Uterus (tissue), 4 donors: Measurements from ENCODE around the gene LANCL1. TPM values are rescaled to one million over a fixed set of nuclear protein-coding genes. Genes with fewer than 3 reads are reported as not detected.

Source experiments
- DNase-seq, 2 donors: peaks; one replicate each; pipeline ENCODE4 v3.0.0-alpha.2; 2019 to 2020
- H3K27ac ChIP-seq, 2 donors: fragments of 200-600 bp; sonication (generic); 1 replicate in 1 of 2; 2 replicates in 1 of 2; pipeline ENCODE4 v1.5.1; 2016 to 2018
- H3K27me3 ChIP-seq, 2 donors: fragments of 200-600 bp; sonication (generic); one replicate each; pipeline ENCODE4 v1.5.1; 2018 to 2019; ENCODE audit warnings: control low read depth in 1 of 2
- H3K36me3 ChIP-seq, 2 donors: fragments of 200-600 bp; sonication (generic); one replicate each; pipeline ENCODE4 v1.5.1; 2019; ENCODE audit warnings: control low read depth in 1 of 2
- H3K4me1 ChIP-seq, 2 donors: fragments of 200-600 bp; sonication (generic); one replicate each; pipeline ENCODE4 v1.5.1; 2018 to 2019; ENCODE audit warnings: control low read depth in 1 of 2
- H3K4me3 ChIP-seq, 2 donors: fragments of 200-600 bp; sonication (generic); 1 replicate in 1 of 2; 2 replicates in 1 of 2; pipeline ENCODE4 v1.5.1; 2018 to 2019; ENCODE audit warnings: mild to moderate bottlenecking in 1 of 2
- H3K9me3 ChIP-seq, 2 donors: fragments of 200-600 bp; sonication (generic); one replicate each; pipeline ENCODE4 v1.5.1; 2019; ENCODE audit warnings: control low read depth in 1 of 2
- POLR2A ChIP-seq, 2 donors: fragments of 450-650 bp; IDR thresholded peaks; one replicate each; pipeline ENCODE4 v1.6.1; 2016; ENCODE audit warnings: antibody characterized with exemption in 2 of 2, mild to moderate bottlenecking in 1 of 2, moderate library complexity in 1 of 2
- intact Hi-C: fragments of 100-400 bp; cut with DNase I; formaldehyde crosslinking; loops from one replicate; pipeline ENCODE4 v1.15.1; 2023; ENCODE audit warnings: low total_unique reads
- total RNA-seq, 4 donors: library from RNA; depleted of rRNA in 3 of 4; stranded (reverse); fragments of >200 nt in 3 of 4; gene quantifications; one replicate each; pipeline versions ENCODE4 v1.1.0 to v1.2.4, GENCODE V29; 2014 to 2023
- TF ChIP-seq, protein P1 (sequence below), 4 experiments: fragments of 200-600 bp in 2 of 4; fragments of 450-650 bp in 2 of 4; sonication (generic) in 2 of 4; IDR thresholded peaks; one replicate each; pipeline ENCODE4 v1.5.1; 2016 to 2019; ENCODE audit warnings: antibody characterized with exemption in 4 of 4, mild to moderate bottlenecking in 2 of 4, moderate library complexity in 1 of 4
- donor health status: DM: yes; HTN: yes; CAD: no.

The LANCL1 gene
- total RNA-seq, 4 donors from 2014 or later = 41.6 to 78.8 (median 42.0) TPM

DNA sequence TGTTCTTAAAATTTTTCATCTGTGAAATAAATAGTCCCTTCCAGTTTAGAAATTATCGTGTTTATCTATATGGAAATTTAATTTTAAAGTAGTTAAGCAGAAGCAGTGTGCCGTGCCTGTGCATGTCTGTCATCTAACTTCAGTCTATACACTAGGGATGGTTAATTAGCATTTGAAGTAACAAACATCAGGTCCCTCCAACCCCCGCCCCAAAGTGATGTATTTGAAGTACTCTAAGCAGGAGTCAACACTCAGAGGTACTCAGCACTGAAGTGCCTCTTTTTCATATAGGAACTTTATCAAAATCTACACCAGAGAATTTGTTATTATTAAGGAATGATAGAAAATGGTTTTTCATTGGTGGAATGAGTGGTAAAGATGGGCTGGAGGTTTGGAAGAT lies 33.0 kb downstream of the LANCL1 start:
- H3K9me3 ChIP-seq = no peaks in the 10 kb centered on the region
- no peak overlapping the region for H3K4me3 ChIP-seq
- DNase-seq = no peak
- H3K36me3 ChIP-seq = no peaks in the 10 kb centered on the region
- no peak overlapping the region for H3K27ac ChIP-seq
- intact Hi-C loops = no loop called here
- no peaks in the 10 kb centered on the region for H3K27me3 ChIP-seq
- no peaks in the 10 kb centered on the region for H3K4me1 ChIP-seq
- TF ChIP-seq POLR2A (IDR thresholded peaks at IDR 0.05) = no peak
- TF ChIP-seq, protein P1, sequence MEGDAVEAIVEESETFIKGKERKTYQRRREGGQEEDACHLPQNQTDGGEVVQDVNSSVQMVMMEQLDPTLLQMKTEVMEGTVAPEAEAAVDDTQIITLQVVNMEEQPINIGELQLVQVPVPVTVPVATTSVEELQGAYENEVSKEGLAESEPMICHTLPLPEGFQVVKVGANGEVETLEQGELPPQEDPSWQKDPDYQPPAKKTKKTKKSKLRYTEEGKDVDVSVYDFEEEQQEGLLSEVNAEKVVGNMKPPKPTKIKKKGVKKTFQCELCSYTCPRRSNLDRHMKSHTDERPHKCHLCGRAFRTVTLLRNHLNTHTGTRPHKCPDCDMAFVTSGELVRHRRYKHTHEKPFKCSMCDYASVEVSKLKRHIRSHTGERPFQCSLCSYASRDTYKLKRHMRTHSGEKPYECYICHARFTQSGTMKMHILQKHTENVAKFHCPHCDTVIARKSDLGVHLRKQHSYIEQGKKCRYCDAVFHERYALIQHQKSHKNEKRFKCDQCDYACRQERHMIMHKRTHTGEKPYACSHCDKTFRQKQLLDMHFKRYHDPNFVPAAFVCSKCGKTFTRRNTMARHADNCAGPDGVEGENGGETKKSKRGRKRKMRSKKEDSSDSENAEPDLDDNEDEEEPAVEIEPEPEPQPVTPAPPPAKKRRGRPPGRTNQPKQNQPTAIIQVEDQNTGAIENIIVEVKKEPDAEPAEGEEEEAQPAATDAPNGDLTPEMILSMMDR (IDR thresholded peaks at IDR 0.05) = no peak

DNA sequence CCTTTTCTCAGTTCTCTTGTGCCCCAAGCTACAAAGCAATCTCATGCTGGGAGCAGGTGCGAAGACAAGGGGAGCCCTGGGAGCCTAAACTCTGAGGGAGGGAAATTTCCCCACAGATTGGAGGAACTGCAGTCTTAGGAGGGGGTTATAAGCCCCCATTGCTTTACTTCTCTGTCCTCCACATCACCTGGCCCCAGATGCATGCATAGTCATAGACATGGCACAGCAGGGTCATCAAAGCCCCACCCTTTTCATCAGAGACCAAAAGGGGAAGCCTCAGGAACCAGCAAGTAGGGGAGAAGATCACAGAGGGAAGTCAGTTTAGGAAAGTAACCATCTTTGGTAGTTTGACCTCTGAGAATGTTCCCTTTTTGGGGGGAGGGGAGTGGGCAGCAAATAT lies 33.7 kb downstream of the LANCL1 start:
- Histone ChIP-seq H3K36me3 (no peaks in the 10 kb centered on the region), H3K4me1 (no peaks in the 10 kb centered on the region), H3K27ac (no peak overlapping the region), H3K9me3 (no peaks in the 10 kb centered on the region), H3K4me3 (no peak overlapping the region), H3K27me3 (no peaks in the 10 kb centered on the region)
- no peak for TF ChIP-seq POLR2A (IDR thresholded peaks at IDR 0.05)
- TF ChIP-seq, protein P1 (IDR thresholded peaks at IDR 0.05) = no peak
- intact Hi-C loops = no loop called here
- DNase-seq = no peak

DNA sequence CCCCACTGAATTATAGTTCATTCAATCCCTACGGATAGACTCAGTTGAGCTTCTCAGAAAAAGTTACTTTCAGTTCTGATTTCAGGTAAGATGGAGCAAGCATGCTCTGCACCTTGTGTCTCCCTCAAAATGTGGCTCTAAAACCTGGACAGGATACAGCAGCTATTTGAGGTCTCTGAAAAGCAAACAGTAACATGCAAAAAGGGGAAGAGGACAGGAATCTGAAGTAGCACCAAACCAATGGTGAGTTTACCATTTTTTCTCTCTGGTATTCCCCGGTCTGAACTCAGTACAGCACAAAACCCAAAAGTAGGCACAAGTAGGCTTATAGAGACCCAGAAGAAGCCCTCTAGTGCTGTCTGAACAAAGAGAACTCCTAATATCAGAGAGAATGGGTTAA lies 34.1 kb downstream of the LANCL1 start:
- DNase-seq = no peak
- Histone ChIP-seq H3K4me1 (no peaks in the 10 kb centered on the region), H3K27ac (no peak overlapping the region), H3K27me3 (no peaks in the 10 kb centered on the region), H3K36me3 (no peaks in the 10 kb centered on the region), H3K9me3 (no peaks in the 10 kb centered on the region), H3K4me3 (no peak overlapping the region)
- intact Hi-C loops = no loop called here
- no peak for TF ChIP-seq POLR2A (IDR thresholded peaks at IDR 0.05)
- TF ChIP-seq, protein P1 (IDR thresholded peaks at IDR 0.05) = no peak

DNA sequence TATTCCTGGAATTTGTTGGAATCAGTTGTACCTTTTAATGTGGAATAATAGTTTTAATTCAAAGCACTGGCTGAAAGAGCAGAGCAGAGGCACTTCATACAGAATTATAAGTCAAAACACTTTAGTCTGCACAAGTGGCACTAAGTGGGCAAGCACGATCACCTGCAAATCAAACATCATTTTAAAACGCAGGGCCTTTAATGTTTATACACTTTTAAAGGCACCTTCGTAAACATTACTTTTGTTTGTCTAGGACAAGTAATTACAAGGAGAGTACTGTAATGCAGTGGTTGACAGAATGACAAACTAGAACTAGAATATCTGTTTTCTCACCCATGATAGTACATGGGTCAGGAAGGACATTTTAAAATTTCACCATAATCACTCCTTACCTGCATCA lies 36.4 kb downstream of the LANCL1 start:
- H3K4me1 ChIP-seq = no peaks in the 10 kb centered on the region
- no peak overlapping the region for H3K4me3 ChIP-seq
- TF ChIP-seq, protein P1 (IDR thresholded peaks at IDR 0.05) = no peak
- TF ChIP-seq POLR2A (IDR thresholded peaks at IDR 0.05) = no peak
- no peaks in the 10 kb centered on the region for H3K36me3 ChIP-seq
- H3K9me3 ChIP-seq = no peaks in the 10 kb centered on the region
- no peak overlapping the region for H3K27ac ChIP-seq
- intact Hi-C loops = no loop called here
- H3K27me3 ChIP-seq = no peaks in the 10 kb centered on the region
- no peak for DNase-seq

DNA sequence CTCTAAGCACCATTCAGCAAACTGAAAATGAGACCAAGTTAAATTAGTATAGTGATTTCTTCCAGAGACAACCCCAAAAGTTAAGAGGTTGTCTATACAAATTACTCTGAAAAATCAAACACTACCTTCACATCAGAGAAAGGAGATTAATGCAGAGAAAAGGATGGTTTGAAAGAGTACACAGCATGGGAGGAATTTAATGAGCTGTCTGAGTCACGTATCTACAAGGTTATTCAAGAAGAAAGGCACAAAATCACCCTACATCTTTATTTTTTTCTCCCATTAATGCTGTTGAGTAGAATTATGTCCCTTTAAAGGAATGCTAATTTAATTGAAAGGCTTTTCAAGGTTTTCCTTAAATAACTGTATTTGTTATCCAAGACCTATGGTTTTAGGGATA lies 41.1 kb downstream of the LANCL1 start:
- no peaks in the 10 kb centered on the region for H3K9me3 ChIP-seq

More for the DNA sequence above, 41.1 kb downstream of the LANCL1 start:
- Histone ChIP-seq H3K4me1 (no peaks in the 10 kb centered on the region), H3K27ac (no peak overlapping the region), H3K4me3 (no peak overlapping the region), H3K36me3 (no peaks in the 10 kb centered on the region), H3K27me3 (no peaks in the 10 kb centered on the region)
- TF ChIP-seq POLR2A (IDR thresholded peaks at IDR 0.05) = no peak
- TF ChIP-seq, protein P1 (IDR thresholded peaks at IDR 0.05) = no peak
- no peak for DNase-seq
- intact Hi-C loops = no loop called here
